T-helper 22 cell (primary cell): ENCODE results near the gene SPAG16.
"Not testable (repeated sequence)": the region's sequence is repeated elsewhere in the genome, so short reads cannot be mapped to it uniquely, and the experiment has no call there.

Experiments used
- DNase-seq: peaks from one replicate; pipeline ENCODE4 v3.0.0-alpha.2; 2020; ENCODE audit warnings: low read depth

The SPAG16 gene

DNA sequence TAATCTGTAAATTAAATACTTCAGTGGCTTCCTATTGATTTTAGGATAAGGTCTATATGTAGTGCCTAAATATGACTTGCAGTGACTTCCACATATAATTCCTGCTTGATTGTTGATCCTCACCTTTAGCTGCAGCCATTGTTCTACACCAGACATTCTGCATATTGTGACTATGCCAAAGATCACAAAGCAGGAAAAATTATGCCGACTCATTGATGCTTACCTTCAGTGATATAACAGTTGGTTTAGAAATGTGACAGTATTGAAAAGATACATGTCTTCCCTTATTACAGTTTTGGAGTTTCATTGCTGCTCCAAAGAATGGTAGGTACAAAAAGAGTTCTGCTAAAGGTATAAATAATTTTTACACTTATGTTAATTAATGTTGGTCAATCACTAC lies 12.3 kb upstream of the SPAG16 start:
- no peak for DNase-seq

DNA sequence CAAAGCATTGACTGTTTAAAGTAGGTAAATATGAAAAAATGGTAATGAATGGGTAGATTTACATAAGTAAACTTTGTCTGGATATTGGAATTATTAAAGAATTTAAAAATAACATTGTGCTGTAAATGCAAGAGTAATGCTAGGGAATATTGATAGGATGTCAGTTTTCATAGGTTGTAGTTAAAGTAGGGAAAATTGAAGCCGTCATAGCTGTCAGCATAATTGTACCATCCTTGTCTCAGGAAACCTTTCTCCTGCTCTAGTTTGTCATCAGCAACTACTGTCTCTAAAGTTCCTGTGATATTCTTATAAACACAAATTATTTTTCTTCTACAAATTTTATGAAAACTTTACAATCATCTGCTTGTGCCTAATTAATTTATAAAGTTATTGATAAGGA lies 10.1 kb upstream of the SPAG16 start:
- DNase-seq = no peak

DNA sequence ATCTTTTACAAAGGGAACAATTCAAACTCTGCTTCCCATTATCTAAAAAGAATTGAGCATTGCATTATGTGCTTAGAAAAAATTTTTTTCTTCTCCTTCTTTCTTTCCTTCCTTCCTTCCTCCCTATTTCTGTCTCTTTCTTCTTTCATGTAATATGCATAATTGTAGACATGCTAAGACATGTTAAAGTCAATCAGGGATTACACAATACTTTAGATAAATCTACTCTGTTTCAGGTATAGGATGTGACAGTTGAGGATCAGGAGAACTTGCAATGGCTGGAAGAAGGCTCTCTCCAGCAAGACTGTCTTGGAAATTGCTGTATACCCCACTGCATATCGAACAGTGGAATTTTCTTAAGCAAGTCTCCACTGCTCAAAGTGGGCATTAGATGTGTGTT lies 9.0 kb upstream of the SPAG16 start:
- DNase-seq = no peak

DNA sequence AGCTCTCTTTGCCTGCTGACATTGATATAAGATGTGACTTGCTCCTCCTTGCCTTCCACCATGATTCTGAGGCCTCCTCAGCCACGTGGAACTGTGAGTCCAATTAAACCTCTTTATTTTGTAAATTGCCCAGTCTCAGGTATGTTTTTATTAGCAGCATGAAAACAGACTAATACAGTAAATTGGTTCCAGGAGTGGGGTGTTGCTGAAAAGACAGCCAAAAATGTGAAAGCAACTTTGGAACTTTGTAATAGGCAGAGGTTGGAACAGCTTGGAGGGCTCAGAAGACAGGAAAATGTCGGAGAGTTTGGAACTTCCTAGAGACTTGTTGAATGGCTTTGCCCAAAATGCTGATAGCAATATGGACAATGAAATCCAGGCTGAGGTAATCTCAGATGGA lies 7.1 kb upstream of the SPAG16 start:
- not testable (repeated sequence) for DNase-seq

DNA sequence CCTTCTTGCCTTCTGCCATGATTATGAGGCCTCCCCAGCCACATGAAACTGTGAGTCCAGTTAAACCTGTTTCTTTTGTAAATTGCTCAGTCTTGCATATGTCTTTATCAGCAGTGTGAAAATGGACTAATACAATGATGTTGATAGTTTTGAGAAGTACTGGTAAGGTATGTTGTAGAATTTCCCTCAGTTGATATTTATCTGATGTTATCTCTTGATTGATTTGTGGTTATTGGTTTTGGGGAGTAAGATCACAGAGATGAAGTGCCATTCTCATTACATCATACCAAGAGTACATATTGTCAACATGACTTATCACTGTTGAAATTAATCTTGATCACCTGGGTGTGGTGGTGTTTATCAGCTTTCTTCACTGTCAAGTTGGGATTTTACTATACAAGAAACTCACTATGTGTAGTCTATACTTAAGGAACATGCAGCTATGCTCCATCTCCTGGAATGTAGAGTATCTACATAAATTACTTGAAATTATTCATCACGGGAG lies 5.1 kb upstream of the SPAG16 start:
- no peak for DNase-seq

DNA sequence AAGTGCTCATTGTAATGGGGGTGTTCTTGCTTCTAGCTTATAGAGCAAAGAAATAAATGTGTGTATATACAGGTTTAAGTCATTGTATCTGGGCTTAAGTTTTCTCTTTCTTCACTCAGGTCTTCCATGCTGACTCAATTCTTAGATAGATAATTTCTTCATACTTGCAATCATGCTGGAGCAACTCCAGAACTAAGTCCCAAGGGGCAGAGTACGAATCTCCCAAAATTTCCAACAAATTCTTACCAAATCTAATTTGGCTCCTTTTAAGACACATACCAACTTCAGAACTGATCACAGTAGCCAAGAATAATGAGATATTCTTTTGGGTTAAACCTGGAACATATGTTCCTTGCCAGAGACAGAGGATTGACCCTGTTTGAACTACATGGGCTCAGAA lies 4.3 kb upstream of the SPAG16 start:
- no peak for DNase-seq

DNA sequence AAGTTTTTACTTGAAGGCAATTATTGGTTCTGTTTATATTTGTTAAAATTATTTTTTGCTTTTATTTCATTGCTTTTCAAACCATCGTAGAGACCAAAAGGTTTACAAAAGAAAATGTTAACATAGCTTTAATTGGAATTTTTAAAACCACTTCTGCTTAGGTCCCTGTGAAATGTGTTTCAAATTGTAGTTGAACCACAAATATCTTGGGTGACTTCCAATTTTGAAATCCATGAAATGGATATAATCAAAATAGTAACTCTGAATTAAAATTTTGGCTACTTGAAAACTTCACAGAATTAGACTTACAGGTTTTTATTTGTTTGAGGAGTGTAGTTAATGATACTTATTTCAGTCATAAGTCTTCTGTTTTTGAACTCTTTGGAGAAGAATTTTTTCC lies 3.1 kb upstream of the SPAG16 start:
- DNase-seq = no peak

DNA sequence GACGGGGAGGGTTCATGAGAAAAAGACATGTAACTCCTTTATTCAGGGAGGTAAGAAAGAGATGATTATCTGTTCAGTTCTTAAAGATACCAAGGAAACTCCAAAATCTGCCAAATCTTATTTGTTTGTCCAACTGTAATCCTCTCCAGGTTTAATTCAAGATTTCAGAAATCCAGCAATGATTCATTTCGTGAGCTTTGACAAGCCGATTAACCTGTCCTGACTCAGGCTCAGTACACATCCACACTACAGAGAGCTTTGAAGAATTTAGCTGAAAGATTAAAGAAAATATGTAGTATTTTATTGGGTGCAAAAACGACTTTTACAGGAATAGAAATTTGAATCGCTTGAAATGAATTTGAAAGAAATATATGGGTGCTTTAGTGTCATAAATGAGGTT lies 1.1 kb downstream of the SPAG16 start:
- DNase-seq = no peak

DNA sequence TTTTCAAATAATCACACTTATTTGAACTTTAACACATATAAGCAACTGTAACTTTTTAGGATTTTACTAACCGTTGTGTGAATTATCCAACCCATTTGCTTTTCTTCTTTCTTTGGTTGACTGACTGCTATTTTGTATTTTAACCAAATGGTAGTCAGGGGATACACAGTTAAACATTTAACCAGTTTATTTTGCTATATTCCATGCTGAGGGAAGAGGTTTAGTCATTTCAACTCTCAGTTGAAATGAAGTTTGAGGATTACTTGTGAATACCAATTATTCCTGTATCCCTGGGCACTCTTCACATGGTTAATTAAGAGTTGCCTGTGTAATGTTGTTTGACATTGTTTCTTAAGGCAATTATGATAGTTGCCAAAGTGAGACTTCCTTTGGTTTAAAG lies 1.9 kb downstream of the SPAG16 start:
- DNase-seq = no peak

DNA sequence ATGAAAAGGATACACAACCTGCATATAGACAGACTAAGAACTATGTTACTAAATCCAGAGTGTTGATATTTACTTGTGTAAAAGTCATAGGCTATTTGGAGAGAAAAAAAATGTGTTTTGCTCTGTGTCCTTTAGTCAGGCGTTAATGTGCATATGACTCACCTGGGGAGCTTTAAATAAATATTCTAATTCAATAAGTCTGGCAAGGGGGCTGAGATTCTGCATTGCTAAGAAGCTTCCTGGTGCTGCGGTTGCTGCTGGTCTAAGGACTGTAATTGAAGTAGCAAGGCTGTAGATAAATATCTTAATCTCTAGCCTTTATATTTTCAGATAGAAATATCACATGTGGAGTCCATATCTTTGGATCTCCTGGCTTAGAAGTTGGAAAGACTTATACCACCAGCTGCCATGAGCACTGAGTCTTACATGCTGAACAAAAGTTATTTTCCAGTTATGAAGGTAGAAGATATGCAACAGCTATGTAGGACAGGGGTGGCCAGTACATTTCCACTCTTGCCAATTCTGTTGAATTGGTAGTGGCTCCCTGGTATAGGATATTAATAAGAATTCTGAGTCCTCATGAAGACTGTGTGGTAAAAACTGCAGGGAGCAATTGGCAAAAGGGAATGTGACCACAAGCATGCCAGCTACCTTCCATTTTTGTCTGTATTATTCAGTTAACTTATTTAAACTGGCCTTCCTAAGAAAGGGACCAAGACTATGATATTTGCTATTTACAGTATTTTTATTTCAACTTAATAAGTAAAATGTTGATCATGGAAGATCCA lies 4.8 kb downstream of the SPAG16 start:
- no peak for DNase-seq

DNA sequence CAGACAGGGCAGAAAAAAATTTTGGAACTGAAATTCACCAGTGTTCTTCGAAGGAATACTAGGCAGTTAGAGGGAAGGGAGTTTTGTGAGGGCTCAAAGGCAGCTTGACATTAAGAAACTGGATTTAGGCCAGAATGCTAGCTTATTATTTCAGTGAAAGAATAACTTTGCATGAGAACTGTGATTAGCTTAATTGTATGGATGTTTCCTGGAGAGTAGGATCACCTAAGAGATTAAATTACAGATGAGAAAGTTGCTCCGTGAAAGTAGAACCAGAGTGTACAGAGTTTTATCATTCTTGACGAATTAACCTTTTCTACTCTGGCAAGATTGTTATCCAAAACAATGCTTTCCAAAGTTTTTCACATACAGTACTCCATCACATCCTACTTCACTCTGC lies 6.2 kb downstream of the SPAG16 start:
- no peak for DNase-seq

DNA sequence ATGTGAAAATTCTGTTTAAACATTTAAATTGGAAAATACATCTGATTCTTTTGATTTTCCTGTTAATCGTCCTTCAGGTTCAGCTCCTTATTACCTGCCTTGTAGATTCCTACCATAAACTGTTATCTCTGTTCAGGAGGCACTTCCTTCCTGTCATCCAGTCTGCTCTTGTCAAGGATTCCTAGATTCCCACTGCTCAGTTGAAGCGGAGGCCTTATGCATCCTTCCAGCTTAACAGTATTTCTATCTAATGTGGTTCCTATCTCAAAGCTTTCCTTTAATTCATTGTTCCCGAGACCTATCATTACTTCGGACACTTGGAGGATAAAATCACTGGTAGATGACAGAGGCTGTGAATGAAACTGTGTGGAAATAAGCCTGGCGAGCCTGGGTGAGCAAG lies 12.0 kb downstream of the SPAG16 start:
- no peak for DNase-seq

DNA sequence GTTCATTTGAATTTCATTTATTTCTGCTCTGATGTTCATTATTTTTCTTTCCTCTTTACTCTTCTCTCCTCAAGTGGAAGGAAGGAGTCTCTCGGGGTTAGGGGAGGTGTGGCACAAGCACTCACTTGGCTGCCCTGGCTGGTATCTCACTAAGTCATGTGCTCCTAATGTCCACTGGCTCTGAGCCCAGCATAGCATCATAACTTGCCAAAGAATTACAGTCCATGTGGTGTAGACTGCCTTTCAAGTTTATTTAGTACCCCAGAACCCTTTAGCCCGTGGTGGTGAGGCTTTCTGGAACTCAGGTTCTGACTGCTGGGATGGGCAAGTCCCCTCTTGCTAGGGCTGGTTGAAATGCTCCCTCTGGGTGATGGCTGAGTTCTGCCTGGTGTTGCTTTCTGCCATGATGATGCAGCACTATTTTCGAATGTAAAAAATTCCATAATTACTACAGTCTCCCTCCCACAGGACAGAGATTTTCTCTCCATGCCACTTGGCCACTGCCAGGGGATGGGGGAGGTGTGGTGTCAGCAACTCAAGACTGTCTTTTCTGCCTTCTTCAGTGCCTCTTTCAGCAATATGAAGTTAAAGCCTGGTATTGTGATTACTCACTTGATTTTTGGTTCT lies 22.2 kb downstream of the SPAG16 start:
- no peak for DNase-seq

DNA sequence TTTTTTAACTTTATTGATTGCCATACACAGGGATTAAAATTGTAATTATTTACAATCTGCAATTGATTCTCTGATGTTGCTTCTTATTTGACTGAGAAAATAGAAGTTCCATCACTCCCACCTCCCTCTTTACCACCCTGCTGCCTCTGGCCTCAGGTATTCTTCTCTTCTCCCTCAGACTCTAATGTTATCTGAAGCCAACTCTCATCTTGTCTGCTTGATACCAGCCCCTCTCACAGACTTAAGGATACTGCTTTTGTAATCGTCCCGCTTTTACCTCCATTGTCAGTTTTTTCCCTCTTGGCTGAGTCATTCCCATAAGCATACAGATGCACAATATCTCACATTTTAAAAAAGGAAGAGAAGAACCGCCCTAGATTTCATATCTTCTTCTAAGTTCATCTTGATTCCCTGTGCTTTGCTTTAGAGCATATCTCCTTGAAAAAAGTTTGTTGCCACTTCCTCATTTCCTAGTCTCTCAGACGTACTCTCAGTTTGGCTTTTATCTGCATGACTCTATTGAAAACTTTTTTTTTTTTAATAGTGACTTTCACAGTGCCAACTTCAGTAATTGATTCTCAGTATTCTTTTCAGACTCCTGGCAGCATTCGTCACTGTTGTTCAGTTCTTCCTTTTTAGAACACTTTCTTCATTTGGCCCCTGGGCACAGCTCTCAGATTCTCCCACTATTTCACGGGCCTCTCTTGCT lies 31.1 kb downstream of the SPAG16 start:
- no peak for DNase-seq

DNA sequence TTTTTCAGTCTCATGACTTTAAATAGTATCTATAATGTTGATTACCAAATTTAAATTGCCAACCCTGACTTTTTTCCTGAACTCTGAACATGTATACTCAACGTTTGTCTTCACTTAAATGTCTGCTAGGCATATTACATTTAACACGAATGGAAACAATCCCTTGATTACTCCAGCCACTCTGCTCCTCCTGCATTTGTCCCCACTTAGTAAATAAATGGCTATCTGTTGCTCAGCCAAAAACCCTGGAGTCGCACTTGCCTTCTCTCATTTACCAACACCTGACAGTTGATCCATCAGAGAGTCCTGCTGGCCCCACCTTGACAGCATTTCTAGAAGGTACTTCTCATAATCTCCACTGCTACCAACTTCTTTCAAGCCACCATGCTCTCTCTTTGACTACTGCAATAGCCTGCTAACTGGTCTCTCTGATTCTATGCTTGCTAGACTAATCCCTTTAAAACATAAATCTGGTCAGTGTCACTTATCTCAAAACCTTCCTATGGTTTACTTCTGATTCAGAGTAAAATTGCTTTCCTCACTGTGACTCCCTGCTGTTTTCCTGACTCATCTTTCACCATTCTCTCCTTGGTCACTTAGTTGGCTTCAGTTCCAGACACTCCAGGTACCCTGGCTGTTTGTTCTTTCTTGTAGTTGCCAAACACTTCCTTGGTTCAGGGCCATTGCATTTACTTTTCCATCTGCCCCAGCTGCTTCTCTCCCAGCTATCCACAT lies 31.9 kb downstream of the SPAG16 start:
- DNase-seq = no peak

DNA sequence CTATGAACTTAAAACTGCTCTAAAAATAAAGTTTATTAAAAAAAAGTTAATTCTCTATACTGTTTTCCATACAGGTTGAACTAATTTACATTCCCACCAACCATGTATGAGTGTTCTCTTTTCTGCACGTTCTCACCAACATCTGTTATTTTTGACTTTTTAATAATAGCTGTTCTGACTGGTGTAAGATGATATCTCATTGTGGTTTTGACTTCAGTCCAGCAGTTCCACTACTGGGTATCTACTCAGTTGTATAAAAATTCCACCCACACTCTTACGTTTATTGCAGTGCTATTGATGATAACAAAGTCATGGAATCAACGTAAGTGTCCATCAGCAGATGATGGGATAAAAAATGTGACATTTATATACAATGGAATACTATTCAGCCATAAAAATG lies 33.7 kb downstream of the SPAG16 start:
- no peak for DNase-seq

DNA sequence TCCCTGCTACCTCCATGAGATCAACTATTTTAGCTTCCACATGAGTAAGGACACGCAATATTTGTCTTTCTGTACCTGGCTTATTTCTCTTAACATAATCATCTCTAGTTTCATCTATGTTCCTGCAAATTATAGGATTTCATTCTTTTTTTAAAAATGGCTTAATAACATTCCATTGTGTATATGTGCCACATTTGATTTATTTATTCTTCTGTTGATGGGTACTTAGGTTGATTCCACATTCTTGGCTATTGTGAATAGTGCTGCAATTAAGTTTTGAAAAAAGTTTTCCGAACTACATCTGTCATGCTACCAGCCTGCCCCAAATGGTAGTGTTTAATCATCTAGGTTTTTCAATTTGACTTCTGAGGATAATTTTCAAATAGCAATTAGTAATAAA lies 36.3 kb downstream of the SPAG16 start:
- no peak for DNase-seq

DNA sequence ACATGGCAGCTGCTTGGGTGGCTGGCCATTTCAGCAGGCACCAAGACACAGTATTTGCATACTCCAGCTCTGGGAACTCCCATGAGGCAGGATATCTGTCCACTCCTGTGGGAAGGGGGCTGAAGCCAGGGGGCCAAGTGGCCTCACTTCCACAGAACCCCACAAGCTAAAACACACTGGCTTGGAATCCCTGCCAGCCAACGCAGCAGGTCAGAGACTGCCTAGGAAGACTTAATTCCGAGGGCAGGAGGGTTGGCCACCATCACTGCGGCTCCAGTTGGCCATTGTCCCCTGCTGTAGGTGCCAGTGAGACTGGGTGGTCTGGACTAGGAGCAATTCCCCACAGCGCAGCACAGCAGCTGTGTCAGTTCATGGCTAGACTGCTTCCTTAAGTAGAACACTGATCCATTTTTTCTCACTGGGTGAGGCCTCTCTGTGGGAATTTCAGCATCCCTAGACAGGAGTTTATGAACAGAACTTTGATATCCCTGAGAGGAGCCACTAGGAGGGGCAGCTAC lies 52.0 kb downstream of the SPAG16 start:
- DNase-seq = no peak

DNA sequence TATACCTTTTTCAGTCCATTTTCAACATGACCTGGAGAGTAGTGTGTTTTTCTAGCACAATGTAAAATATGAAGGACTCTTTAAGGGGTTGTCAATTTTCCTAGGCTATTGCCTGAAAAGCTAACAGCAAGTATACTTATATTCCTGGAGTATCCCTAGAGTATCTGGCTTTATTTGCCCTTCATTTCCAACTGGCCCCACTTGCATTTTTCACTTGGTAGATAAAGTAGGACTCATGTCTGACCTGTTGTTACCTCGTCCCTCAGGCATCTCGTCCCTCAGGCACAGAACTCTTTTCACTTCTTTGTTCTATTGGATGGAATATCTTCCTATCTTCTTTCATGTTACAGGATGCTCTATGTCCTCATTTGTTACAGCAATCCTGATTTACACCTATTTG lies 69.2 kb downstream of the SPAG16 start:
- no peak for DNase-seq

DNA sequence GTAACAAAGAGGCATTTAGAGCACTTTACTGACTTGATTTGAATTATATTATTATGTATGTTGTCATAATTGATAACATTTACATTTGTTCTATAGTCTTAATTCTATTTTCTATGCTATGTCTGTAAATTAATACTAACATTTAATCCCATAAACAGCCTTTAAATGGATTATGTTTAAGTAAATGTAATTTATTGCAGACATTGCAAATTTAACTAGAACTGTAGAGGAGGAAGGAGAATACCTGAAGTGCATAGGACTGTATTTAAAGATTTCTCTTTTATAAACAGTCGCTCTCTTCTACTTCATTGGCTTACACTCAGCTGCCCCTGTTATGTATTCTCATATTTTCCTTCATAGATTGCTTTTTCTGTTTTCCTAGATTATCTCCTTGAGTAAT lies 92.4 kb downstream of the SPAG16 start:
- DNase-seq = no peak

DNA sequence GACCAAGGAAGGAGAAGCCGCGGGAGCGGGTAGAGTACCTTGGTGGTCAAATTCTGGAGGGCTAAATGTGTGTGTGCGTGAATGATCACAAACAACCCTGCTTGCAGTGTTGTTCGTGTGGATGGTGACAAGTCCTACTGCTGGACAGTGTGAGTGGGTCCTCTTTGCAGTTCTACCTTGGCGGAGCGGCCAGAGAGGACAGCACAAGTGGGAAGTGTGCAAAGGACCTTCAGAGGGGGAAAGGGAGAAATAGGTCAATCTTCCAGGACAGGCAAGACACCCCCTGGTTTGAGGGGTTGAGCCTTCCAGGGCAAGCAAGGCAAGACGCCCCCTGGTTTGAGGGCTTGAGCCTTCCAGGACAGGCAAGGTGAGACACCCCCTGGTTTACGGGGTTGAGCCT lies 122.8 kb downstream of the SPAG16 start:
- not testable (repeated sequence) for DNase-seq

DNA sequence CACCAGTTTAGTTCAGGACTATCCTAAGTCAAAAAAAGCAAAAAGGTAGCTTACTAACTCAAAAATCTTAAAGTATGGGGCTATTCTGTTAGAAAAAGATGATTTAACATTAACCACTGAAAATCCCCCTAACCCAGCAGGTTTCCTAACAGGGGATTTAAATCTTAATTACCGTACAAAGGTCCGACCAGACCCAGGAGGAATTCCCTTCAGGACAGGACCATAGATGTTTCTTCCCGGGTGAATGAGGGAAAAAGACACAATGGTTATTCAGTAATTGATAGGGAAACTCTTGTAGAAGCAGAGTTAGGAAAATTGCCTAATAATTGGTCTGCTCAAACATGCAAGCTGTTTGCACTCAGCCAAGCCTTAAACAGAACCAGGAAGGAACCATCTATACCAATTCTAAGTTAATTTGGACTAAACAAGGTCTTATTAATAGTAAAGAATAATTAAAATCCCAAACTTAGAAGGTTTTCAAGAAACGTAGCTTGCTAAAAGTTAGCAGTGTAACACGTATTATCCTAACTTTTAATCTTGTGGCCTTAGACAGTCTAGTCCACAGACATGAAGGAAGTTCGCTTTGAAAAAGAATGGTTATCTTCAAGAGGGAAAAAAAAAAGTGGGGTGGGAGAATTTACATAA lies 124.3 kb downstream of the SPAG16 start:
- DNase-seq = not testable (repeated sequence)
